ENCODE results near the gene LATS2.

Gene LATS2

GRCh38 chr13:21047591-21048282 lies 13.6 kb downstream of the LATS2 start:
- no peak for DNase-seq (ENCODE audit: low spot score)

- no peak for DNase-seq (ENCODE audit: low spot score)
Observed at GRCh38 chr13:21047087-21047486, 14.3 kb downstream of the LATS2 start.

- DNase-seq (ENCODE audit: low spot score): no peak
Observed at GRCh38 chr13:21046203-21046602, 15.2 kb downstream of the LATS2 start.

- DNase-seq (ENCODE audit: low spot score): no peak
Observed at GRCh38 chr13:21045100-21045499, 16.3 kb downstream of the LATS2 start.

GRCh38 chr13:21043898-21044297 lies 17.5 kb downstream of the LATS2 start:
- no peak for DNase-seq (ENCODE audit: low spot score)

GRCh38 chr13:21040120-21040826 lies 21.1 kb downstream of the LATS2 start:
- DNase-seq (ENCODE audit: low spot score): no peak

- no peak for DNase-seq (ENCODE audit: low spot score)
Observed at GRCh38 chr13:21039097-21039800, 22.1 kb downstream of the LATS2 start.

GRCh38 chr13:21037656-21038055 lies 23.7 kb downstream of the LATS2 start:
- no peak for DNase-seq (ENCODE audit: low spot score)

- no peak for DNase-seq (ENCODE audit: low spot score)
Observed at GRCh38 chr13:21035498-21035897, 25.9 kb downstream of the LATS2 start.

GRCh38 chr13:21034603-21035191 lies 26.7 kb downstream of the LATS2 start:
- no peak for DNase-seq (ENCODE audit: low spot score)

- no peak for DNase-seq (ENCODE audit: low spot score)
Observed at GRCh38 chr13:21033856-21034602, 27.4 kb downstream of the LATS2 start.

GRCh38 chr13:21033212-21033840 lies 28.1 kb downstream of the LATS2 start:
- no peak for DNase-seq (ENCODE audit: low spot score)

GRCh38 chr13:21032656-21033055 lies 28.7 kb downstream of the LATS2 start:
- no peak for DNase-seq (ENCODE audit: low spot score)

- DNase-seq (ENCODE audit: low spot score): no peak
Observed at GRCh38 chr13:21031594-21032275, 29.7 kb downstream of the LATS2 start.

GRCh38 chr13:21025539-21025938 lies 35.8 kb downstream of the LATS2 start:
- DNase-seq (ENCODE audit: low spot score): no peak

GRCh38 chr13:21022056-21022979 lies 39.1 kb downstream of the LATS2 start:
- DNase-seq (ENCODE audit: low spot score): no peak

- no peak for DNase-seq (ENCODE audit: low spot score)
Observed at GRCh38 chr13:21020581-21020980, 40.8 kb downstream of the LATS2 start.

GRCh38 chr13:21020176-21020575 lies 41.2 kb downstream of the LATS2 start:
- DNase-seq (ENCODE audit: low spot score): no peak

GRCh38 chr13:21018220-21018619 lies 43.2 kb downstream of the LATS2 start:
- no peak for DNase-seq (ENCODE audit: low spot score)

- no peak for DNase-seq (ENCODE audit: low spot score)
Observed at GRCh38 chr13:21016487-21016886, 44.9 kb downstream of the LATS2 start.
